ENCODE measurements around the gene LGALS9. TPM values are rescaled to one million over a fixed set of nuclear protein-coding genes. Genes with fewer than 3 reads are reported as not detected.

LGALS9 gene
- polyA plus RNA-seq, 1 of the 3 experiments (the other 2 are of a cell fraction): 0.21 TPM

GRCh38 chr17:27649929-27650328 lies 18.9 kb downstream of the LGALS9 start:
- Histone ChIP-seq H4K20me1 (ENCODE audit: insufficient read depth) (no peaks in the 10 kb centered on the region), H2AFZ (ENCODE audit: low read depth) (no peak overlapping the region), H3K4me2 (no peak overlapping the region), H3K27me3 (ENCODE audit: insufficient read depth) (no peaks in the 10 kb centered on the region), H3K9me3 (no peaks in the 10 kb centered on the region), H3K36me3 (replicated peaks in 1 of 2; ENCODE audit: control insufficient read depth in 1 of 2, insufficient read depth in 2 of 2, low read length in 1 of 2) (no peaks in the 10 kb centered on the region), H3K4me3 (ENCODE audit: low read depth in 2 of 2, low read length in 1 of 2) (no peak overlapping the region), H3K79me2 (ENCODE audit: insufficient read depth) (no peaks in the 10 kb centered on the region), H3K9me2 (no peaks in the 10 kb centered on the region), H3F3A (replicated peaks; ENCODE audit: insufficient read depth) (no peaks in the 10 kb centered on the region), H3K27ac (ENCODE audit: low read depth in 2 of 2, low read length in 1 of 2) (no peak overlapping the region), H3K9ac (no peak overlapping the region), H3K4me1 (ENCODE audit: control insufficient read depth in 1 of 2, insufficient read depth in 2 of 2, low read depth in 1 of 2, low read length in 1 of 2) (no peaks in the 10 kb centered on the region; a peak in 1 of 4 replicates)
- CTCF ChIA-PET: interaction anchor here (0.8 to 17.8 kb wide), 13 partner anchors 11 to 413 kb away, joined by 3 to 365 read pairs (median 6); partner anchors contain the start of gene KSR1
- WGBS (ENCODE audit: low lambda C conversion rate): 79% methylated on average over 12 of the region's 16 CpGs
- no peak for DNase-seq
- POLR2A ChIA-PET: no interaction called here
- no peak for TF ChIP-seq CHD2 (IDR thresholded peaks at IDR 0.05; ENCODE audit: low read length, partially characterized antibody)
- no peak for TF ChIP-seq ZBTB33 (IDR thresholded peaks at IDR 0.05; ENCODE audit: borderline replicate concordance, low read depth)
- TF ChIP-seq JUND (IDR thresholded peaks at IDR 0.05): no peak
- TF ChIP-seq TCF12 (IDR thresholded peaks at IDR 0.05): no peak
- TF ChIP-seq ELF1 (IDR thresholded peaks at IDR 0.05): no peak
- TF ChIP-seq USF2 (IDR thresholded peaks at IDR 0.05; ENCODE audit: borderline replicate concordance, low read depth, low read length): no peak
- no peak for TF ChIP-seq RAD21 (IDR thresholded peaks at IDR 0.05; ENCODE audit: low read length)
- no peak for TF ChIP-seq TAF1 (IDR thresholded peaks at IDR 0.05; ENCODE audit: borderline replicate concordance, low read depth, low read length)
- no peak for TF ChIP-seq CTCF (IDR thresholded peaks at IDR 0.05)
- no peak for TF ChIP-seq RFX5 (IDR thresholded peaks at IDR 0.05; ENCODE audit: low read length)
- no peak for TF ChIP-seq EP300 (IDR thresholded peaks at IDR 0.05; ENCODE audit: borderline replicate concordance in 1 of 2, low read depth in 1 of 2, low read length in 1 of 2)
- no peak for TF ChIP-seq GABPA (IDR thresholded peaks at IDR 0.05; ENCODE audit: low read depth)
- no peak for TF ChIP-seq IRF3 (IDR thresholded peaks at IDR 0.05; ENCODE audit: low read depth, low read length)
- TF ChIP-seq FOXJ3 (CRISPR knock-in tag; IDR thresholded peaks at IDR 0.05): no peak
- no peak for TF ChIP-seq PBX3 (IDR thresholded peaks at IDR 0.05)
- no peak for TF ChIP-seq MXI1 (IDR thresholded peaks at IDR 0.05; ENCODE audit: low read depth, low read length)
- no peak for TF ChIP-seq USF1 (IDR thresholded peaks at IDR 0.05; ENCODE audit: borderline replicate concordance, low read depth)
- no peak for TF ChIP-seq EZH2phosphoT487 (IDR thresholded peaks at IDR 0.05; ENCODE audit: borderline replicate concordance, low read depth)
